OCI-LY7 (cell line): ENCODE measurements around the gene MNT. TPM values are rescaled to one million over a fixed set of nuclear protein-coding genes. Genes with fewer than 3 reads are reported as not detected.

Experiments used
- BruUV-seq: library from RNA; stranded (reverse); fragments of 400-500 nt; replicated peaks from 2 replicates; lab custom pipeline; 2021; lab: Mats Ljungman, UMichigan
- CTCF ChIA-PET: fragments of 300-600 bp; sonication (Branson Sonifier 250); formaldehyde crosslinking; loops from one replicate; lab custom pipeline; 2022; ENCODE audit warnings: antibody characterized with exemption; ENCODE audit not compliant: unreplicated experiment; lab: Charles Lee
- POLR2A ChIA-PET: fragments of 300-600 bp; sonication (Branson Sonifier 250); formaldehyde crosslinking; loops from one replicate; lab custom pipeline; 2022; ENCODE audit warnings: antibody characterized with exemption; lab: Charles Lee
- DNase-seq: peaks from one replicate; pipeline ENCODE4 v3.0.0-alpha.2; 2015; ENCODE audit warnings: low spot score
- H2AFZ ChIP-seq: fragments of 200-600 bp; sonication (generic), shearing (Covaris generic); 2 replicates; pipeline ENCODE4 v1.6.1; 2014; ENCODE audit warnings: mild to moderate bottlenecking, antibody characterized with exemption, low read length, moderate library complexity
- H3K27ac ChIP-seq: fragments of 200-600 bp; sonication (generic); 2 replicates; pipeline ENCODE4 v1.5.1; 2014; ENCODE audit warnings: mixed run types, low read depth, mild to moderate bottlenecking, moderate library complexity, low read length, inconsistent platforms; ENCODE audit not compliant: poor library complexity, severe bottlenecking
- H3K36me3 ChIP-seq: fragments of 200-600 bp; sonication (generic); 2 replicates; pipeline ENCODE4 v1.6.1; 2014; ENCODE audit warnings: mild to moderate bottlenecking, antibody characterized with exemption, low read length, moderate library complexity, mixed read lengths; ENCODE audit not compliant: insufficient read depth
- H3K4me1 ChIP-seq: fragments of 200-600 bp; sonication (generic); 2 replicates; pipeline ENCODE4 v1.5.1; 2014; ENCODE audit warnings: mild to moderate bottlenecking, low read length; ENCODE audit not compliant: insufficient read depth, poor library complexity, severe bottlenecking
- H3K4me2 ChIP-seq: fragments of 200-600 bp; sonication (generic); 2 replicates; pipeline ENCODE4 v1.6.1; 2014; ENCODE audit warnings: mild to moderate bottlenecking, low read length
- H3K4me3 ChIP-seq: fragments of 200-600 bp; sonication (generic); 2 replicates; pipeline ENCODE4 v1.5.1; 2014; ENCODE audit warnings: mild to moderate bottlenecking, low read depth, low read length; ENCODE audit not compliant: poor library complexity, severe bottlenecking
- H3K79me2 ChIP-seq: fragments of 200-600 bp; sonication (generic); 2 replicates; pipeline ENCODE4 v1.6.1; 2016; ENCODE audit warnings: low read depth, mild to moderate bottlenecking, low read length, moderate library complexity, mixed read lengths; ENCODE audit not compliant: insufficient read depth
- H3K9me2 ChIP-seq: fragments of 200-600 bp; sonication (generic); 2 replicates; pipeline ENCODE4 v1.6.1; 2016; ENCODE audit warnings: mild to moderate bottlenecking, low read length, mixed read lengths; ENCODE audit not compliant: insufficient read depth
- H3K9me3 ChIP-seq: fragments of 200-600 bp; sonication (generic); 2 replicates; pipeline ENCODE4 v1.6.1; 2014; ENCODE audit warnings: mild to moderate bottlenecking, mixed run types, low read length, mixed read lengths
- H4K20me1 ChIP-seq: fragments of 200-600 bp; sonication (generic); 2 replicates; pipeline ENCODE4 v1.6.1; 2014; ENCODE audit warnings: mild to moderate bottlenecking, antibody characterized with exemption, low read length, moderate library complexity, mixed read lengths; ENCODE audit not compliant: insufficient read depth
- CTCF ChIP-seq: fragments of 200-600 bp; sonication (generic); conservative IDR thresholded peaks from 2 replicates; pipeline ENCODE4 v1.5.1; 2014; ENCODE audit warnings: mild to moderate bottlenecking, antibody characterized with exemption, low read length, moderate library complexity, mixed read lengths
- EZH2phosphoT487 ChIP-seq: fragments of 200-600 bp; sonication (generic); IDR thresholded peaks from 2 replicates; pipeline ENCODE4 v1.6.1; 2018; ENCODE audit warnings: low read depth, borderline replicate concordance, mild to moderate bottlenecking, mixed run types, antibody characterized with exemption, low read length, moderate library complexity, mixed read lengths
- intact Hi-C: fragments of 100-400 bp; cut with micrococcal nuclease; formaldehyde crosslinking; loops from one replicate; pipeline ENCODE4 v1.10.0; 2022; ENCODE audit not compliant: unreplicated experiment
- total RNA-seq, 2 experiments: library from RNA; depleted of rRNA in 1 of 2; stranded (reverse); fragments of >200 nt in 1 of 2; shearing (Covaris generic) in 1 of 2; gene quantifications; 2 replicates each; pipeline ENCODE4 v1.2.3, GENCODE V29; 2014 to 2022

MNT gene
- total RNA-seq, 2 experiments from 2014 or later, result 22.2 to 60.0 TPM

GRCh38 chr17:2393954-2394749 lies 6.7 kb downstream of the MNT start:
- CTCF ChIA-PET, result no interaction called here
- Histone ChIP-seq H3K9me3 (no peaks in the 10 kb centered on the region), H3K9me2 (no peaks in the 10 kb centered on the region), H3K79me2 (peaks cover 10% of the 10 kb centered on the region; the same call in 1 of the 2 replicates), H4K20me1 (no peaks in the 10 kb centered on the region), H3K27ac (peak overlapping the region; percentile 14), H3K4me3 (peak overlapping the region; percentile 80), H3K4me1 (peaks cover 51% of the 10 kb centered on the region), H3K36me3 (0 out of 2 replicates have a peak, but pooled peaks cover 2% of the 10 kb centered on the region), H2AFZ (peak overlapping the region; percentile 35; the same call in 1 of the 2 replicates), H3K4me2 (peak overlapping the region; percentile 73)
- DNase-seq, result no peak
- POLR2A ChIA-PET, result interaction anchor here (1.1 kb wide), 1 partner anchor 22 kb away, joined by 4 read pairs; no protein-coding TSS in a partner anchor
- intact Hi-C loops, result no loop called here
- no TSS peak for BruUV-seq
- TF ChIP-seq EZH2phosphoT487 (no peak), CTCF (0 out of 2 replicates have a peak, but pooled peaks have one; percentile 10)

GRCh38 chr17:2393174-2393953 lies 7.5 kb downstream of the MNT start:
- no peak for TF ChIP-seq EZH2phosphoT487
- no peak for TF ChIP-seq CTCF
- peak; percentile 94 for DNase-seq
- peaks cover 48% of the 10 kb centered on the region for H3K4me1 ChIP-seq
- peak overlapping the region; percentile 80 for H3K4me3 ChIP-seq
- peaks cover 10% of the 10 kb centered on the region; the same call in 1 of the 2 replicates for H3K79me2 ChIP-seq
- BruUV-seq, result no TSS peak
- ChIA-PET POLR2A (interaction anchor here (0.7 to 2.8 kb wide), 5 partner anchors 9 to 1126 kb away, joined by 4 to 17 read pairs (median 4); partner anchors contain the start of genes SMG6 and SRR), CTCF (no interaction called here)
- H3K9me2 ChIP-seq, result no peaks in the 10 kb centered on the region
- H3K36me3 ChIP-seq, result 0 out of 2 replicates have a peak, but pooled peaks cover 2% of the 10 kb centered on the region
- H3K4me2 ChIP-seq, result peak overlapping the region; percentile 99
- H3K9me3 ChIP-seq, result no peaks in the 10 kb centered on the region
- intact Hi-C loops, result no loop called here
- no peaks in the 10 kb centered on the region for H4K20me1 ChIP-seq
- H3K27ac ChIP-seq, result peak overlapping the region; percentile 89
- H2AFZ ChIP-seq, result peak overlapping the region; percentile 74
